HCT116 (cell line): ENCODE results near the gene HIBADH. TPM values are rescaled to one million over a fixed set of nuclear protein-coding genes. Genes with fewer than 3 reads are reported as not detected.

Experiments
- ATAC-seq: fragments of 200-7000 bp; cut with Tn5 transposase; 2 replicates; pipeline ENCODE4 v1.9.1; 2020; ENCODE audit warnings: mild to moderate bottlenecking, moderate library complexity
- BruUV-seq: library from RNA; stranded (reverse); fragments of 400-500 nt; replicated peaks from 2 replicates; lab custom pipeline; 2021; lab: Mats Ljungman, UMichigan
- CTCF ChIA-PET: fragments of 300-600 bp; sonication (Branson Sonifier 250); formaldehyde crosslinking; loops from one replicate; lab custom pipeline; 2021; ENCODE audit warnings: antibody characterized with exemption; lab: Charles Lee
- POLR2A ChIA-PET: fragments of 300-600, 350-600 bp; sonication (Branson Sonifier 250); formaldehyde crosslinking; loops from one replicate; lab custom pipeline; 2021; ENCODE audit warnings: antibody characterized with exemption; lab: Charles Lee
- RAD21 ChIA-PET, 2 experiments: fragments of 300-600 bp; sonication (Branson Sonifier 250); formaldehyde crosslinking; loops; one replicate each; lab custom pipeline; 2023; ENCODE audit warnings: low total read pairs in 2 of 2; ENCODE audit not compliant: uncharacterized antibody in 2 of 2, unreplicated experiment in 2 of 2, low non-redundant PET in 1 of 2; lab: Charles Lee
- DNase-seq: peaks from one replicate; pipeline ENCODE4 v3.0.0-alpha.2; 2010; ENCODE audit warnings: low read depth, low spot score
- H2AFZ ChIP-seq: fragments of 200-600 bp; shearing (Covaris generic), sonication (generic); 2 replicates; pipeline ENCODE4 v1.6.1; 2017; ENCODE audit warnings: low read depth, mixed run types, mixed read lengths, antibody characterized with exemption, low read length; ENCODE audit not compliant: poor library complexity, severe bottlenecking
- H3K27ac ChIP-seq: 2 replicates; pipeline ENCODE4 v1.5.1; 2012; ENCODE audit warnings: low read depth, low read length
- H3K27me3 ChIP-seq: fragments of 200-600 bp; sonication (generic); 2 replicates; pipeline ENCODE4 v1.6.1; 2016; ENCODE audit warnings: mixed run types, low read length, mixed read lengths; ENCODE audit not compliant: insufficient read depth
- H3K36me3 ChIP-seq, 2 experiments: fragments of 200-500 bp in 1 of 2; fragments of 200-600 bp in 1 of 2; sonication (Bioruptor generic) in 1 of 2; sonication (generic) in 1 of 2; 2 replicates each; pipeline versions ENCODE4 v1.5.1 to v1.6.1; 2014 to 2016; ENCODE audit warnings: low read length in 2 of 2, inconsistent platforms in 1 of 2, mixed read lengths in 1 of 2, mixed run types in 1 of 2; ENCODE audit not compliant: insufficient read depth in 2 of 2, control insufficient read depth in 1 of 2
- H3K4me1 ChIP-seq, 2 experiments: fragments of 200-600 bp in 1 of 2; sonication (generic) in 1 of 2; 2 replicates each; pipeline versions ENCODE4 v1.5.1 to v1.6.1; 2012 to 2017; ENCODE audit warnings: low read length in 2 of 2, inconsistent platforms in 1 of 2, mild to moderate bottlenecking in 1 of 2, mixed read lengths in 1 of 2, mixed run types in 1 of 2, moderate library complexity in 1 of 2; ENCODE audit not compliant: insufficient read depth in 2 of 2, control insufficient read depth in 1 of 2
- H3K4me2 ChIP-seq: fragments of 200-600 bp; sonication (generic); 2 replicates; pipeline ENCODE4 v1.6.1; 2017; ENCODE audit warnings: mixed run types, low read length, mixed read lengths
- H3K4me3 ChIP-seq, 2 experiments: fragments of 200-600 bp in 1 of 2; sonication (generic) in 1 of 2; replicated peaks in 1 of 2; 2 replicates each; pipeline ENCODE4 v1.5.1; 2011 to 2016; ENCODE audit warnings: low read length in 2 of 2, control low read depth in 1 of 2, low read depth in 1 of 2, mild to moderate bottlenecking in 1 of 2, mixed read lengths in 1 of 2, mixed run types in 1 of 2
- H3K79me2 ChIP-seq: fragments of 200-600 bp; sonication (generic); 2 replicates; pipeline ENCODE4 v1.6.1; 2017; ENCODE audit warnings: mild to moderate bottlenecking, mixed run types, low read length, moderate library complexity, mixed read lengths; ENCODE audit not compliant: insufficient read depth
- H3K9ac ChIP-seq: fragments of 200-600 bp; sonication (generic); 2 replicates; pipeline ENCODE4 v1.6.1; 2016; ENCODE audit warnings: low read length, mixed read lengths
- H3K9me2 ChIP-seq: fragments of 200-600 bp; sonication (generic), shearing (Covaris generic); 2 replicates; pipeline ENCODE4 v1.6.1; 2017; ENCODE audit warnings: mixed run types, mild to moderate bottlenecking, moderate library complexity; ENCODE audit not compliant: insufficient read depth
- H3K9me3 ChIP-seq, 2 experiments: fragments of 200-500 bp in 1 of 2; fragments of 200-600 bp in 1 of 2; sonication (Bioruptor generic) in 1 of 2; sonication (generic) in 1 of 2; 2 replicates each; pipeline ENCODE4 v1.6.1; 2014 to 2017; ENCODE audit warnings: low read length in 2 of 2, mixed read lengths in 2 of 2, inconsistent platforms in 1 of 2, low read depth in 1 of 2, mild to moderate bottlenecking in 1 of 2, mixed run types in 1 of 2, moderate library complexity in 1 of 2; ENCODE audit not compliant: control insufficient read depth in 1 of 2, insufficient read depth in 1 of 2
- H4K20me1 ChIP-seq: fragments of 200-600 bp; sonication (generic), shearing (Covaris generic); 2 replicates; pipeline ENCODE4 v1.6.1; 2017; ENCODE audit warnings: mixed run types, mild to moderate bottlenecking, moderate library complexity; ENCODE audit not compliant: insufficient read depth
- CBX3 ChIP-seq: IDR thresholded peaks from 2 replicates; pipeline ENCODE4 v1.6.1; 2012; ENCODE audit warnings: low read depth
- CEBPB ChIP-seq: IDR thresholded peaks from 2 replicates; pipeline ENCODE4 v1.6.1; 2012; ENCODE audit warnings: low read depth
- EGR1 ChIP-seq: IDR thresholded peaks from 2 replicates; pipeline ENCODE4 v1.6.1; 2012; ENCODE audit warnings: low read depth
- EZH2 ChIP-seq: fragments of 200-600 bp; sonication (generic); IDR thresholded peaks from 2 replicates; pipeline ENCODE4 v1.6.1; 2017; ENCODE audit warnings: antibody characterized with exemption, mixed run types
- FOSL1 ChIP-seq: IDR thresholded peaks from 2 replicates; pipeline ENCODE4 v1.6.1; 2012; ENCODE audit warnings: low read depth
- JUND ChIP-seq: IDR thresholded peaks from 2 replicates; pipeline ENCODE4 v1.6.1; 2012
- SIN3A ChIP-seq: IDR thresholded peaks from 2 replicates; pipeline ENCODE4 v1.6.1; 2012; ENCODE audit warnings: low read depth
- SP1 ChIP-seq: IDR thresholded peaks from 2 replicates; pipeline ENCODE4 v1.6.1; 2012; ENCODE audit warnings: low read depth
- SRF ChIP-seq: IDR thresholded peaks from 2 replicates; pipeline ENCODE4 v1.6.1; 2012; ENCODE audit warnings: low read depth
- TCF7L2 ChIP-seq: IDR thresholded peaks from 2 replicates; pipeline ENCODE4 v1.7.0; 2011; ENCODE audit warnings: borderline replicate concordance, inconsistent platforms; ENCODE audit not compliant: insufficient read depth, insufficient read length; ENCODE audit errors: extremely low read depth
- YY1 ChIP-seq: IDR thresholded peaks from 2 replicates; pipeline ENCODE4 v1.6.1; 2011; ENCODE audit warnings: low read length, low read depth, moderate library complexity, mild to moderate bottlenecking; ENCODE audit not compliant: insufficient replicate concordance; ENCODE audit errors: extremely low read depth
- ZFX ChIP-seq: fragments of 450-650 bp; IDR thresholded peaks from 2 replicates; pipeline ENCODE4 v1.6.1; 2017
- ZNF274 ChIP-seq: fragments of 200-500 bp; sonication (Bioruptor generic); IDR thresholded peaks from 2 replicates; pipeline ENCODE4 v1.6.1; 2014; ENCODE audit warnings: mild to moderate bottlenecking, low read depth, low read length, inconsistent platforms
- intact Hi-C: fragments of 100-400 bp; cut with micrococcal nuclease; formaldehyde crosslinking; loops from 2 replicates; pipeline ENCODE4 v1.10.0; 2022
- total RNA-seq: library from RNA; stranded (reverse); gene quantifications from one replicate; pipeline ENCODE4 v1.2.1, GENCODE V29; 2021; ENCODE audit not compliant: unreplicated experiment
- TF ChIP-seq, protein P1 (sequence below): IDR thresholded peaks from 2 replicates; pipeline ENCODE4 v1.6.1; 2012
- TF ChIP-seq, protein P2 (sequence below): IDR thresholded peaks from 2 replicates; pipeline ENCODE4 v1.6.1; 2012; ENCODE audit warnings: low read depth
- TF ChIP-seq, protein P3 (sequence below): IDR thresholded peaks from 2 replicates; pipeline ENCODE4 v1.6.1; 2012

The HIBADH gene
- total RNA-seq, 1 experiment from 2014 or later: 32.4 TPM

DNA sequence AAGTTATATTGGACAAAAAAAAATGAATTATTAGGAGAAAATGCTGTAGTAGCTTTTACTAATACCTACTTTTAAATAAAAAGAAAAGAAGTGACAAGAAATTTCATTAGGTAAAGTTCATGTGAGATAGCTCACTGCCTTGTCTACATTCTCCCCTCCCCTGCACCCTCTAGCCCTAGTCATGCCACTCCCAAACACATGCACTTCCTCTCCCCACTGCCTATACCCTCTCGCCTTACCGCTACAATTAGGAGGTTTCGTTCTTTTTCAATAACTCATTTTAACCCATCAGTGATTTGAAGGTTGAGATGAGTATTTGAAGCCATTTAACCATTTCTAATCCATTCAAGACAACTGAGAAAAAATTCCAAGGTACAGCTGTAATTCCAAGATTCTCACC, 75.3 kb downstream of the HIBADH start:
- H3K9ac ChIP-seq: no peak overlapping the region
- H3K36me3 ChIP-seq: no peaks in the 10 kb centered on the region
- H3K27me3 ChIP-seq: no peaks in the 10 kb centered on the region
- no peaks in the 10 kb centered on the region for H3K79me2 ChIP-seq
- no peaks in the 10 kb centered on the region for H3K9me3 ChIP-seq
- ATAC-seq (no peak), DNase-seq (no peak)
- H3K9me2 ChIP-seq: no peaks in the 10 kb centered on the region
- H3K4me3 ChIP-seq: no peak overlapping the region
- no peaks in the 10 kb centered on the region for H3K4me1 ChIP-seq
- H3K27ac ChIP-seq: no peak overlapping the region
- CTCF ChIA-PET: interaction anchor here (1.1 to 1.5 kb wide), 2 partner anchors 9 to 391 kb away, joined by 3 to 4 read pairs; no protein-coding TSS in a partner anchor
- intact Hi-C loops: loop anchor here (10.0 kb wide), 1 partner anchor 187 kb away; no protein-coding TSS in a partner anchor
- no peak for TF ChIP-seq JUND
- RAD21 ChIA-PET: no interaction called here
- BruUV-seq: no TSS peak
- POLR2A ChIA-PET: no interaction called here
- no peaks in the 10 kb centered on the region for H4K20me1 ChIP-seq
- H2AFZ ChIP-seq: no peak overlapping the region
- H3K4me2 ChIP-seq: no peak overlapping the region

DNA sequence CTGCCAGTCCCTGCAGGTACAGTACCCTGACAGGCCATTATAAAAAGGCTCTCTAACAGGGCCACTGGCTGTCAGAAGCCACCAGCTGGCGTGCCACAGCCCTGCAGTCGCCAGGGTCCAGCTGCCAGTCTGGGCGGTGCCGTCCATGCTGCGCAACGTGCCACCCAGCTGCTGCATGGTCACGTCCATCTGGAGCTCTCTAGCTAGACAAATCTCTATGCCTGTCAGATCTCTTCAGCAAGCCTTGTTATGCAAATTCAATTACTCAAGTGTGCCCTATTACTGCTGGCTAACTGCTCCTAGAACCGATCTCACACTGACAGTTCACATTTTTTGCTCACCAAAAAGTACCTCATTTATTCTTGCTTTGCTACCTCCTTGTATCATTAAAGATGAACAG, 75.9 kb downstream of the HIBADH start:
- ATAC-seq (no peak; the same call in 1 of the 2 replicates), DNase-seq (no peak)
- Histone ChIP-seq H3K36me3 (no peaks in the 10 kb centered on the region), H3K9me2 (no peaks in the 10 kb centered on the region), H3K9me3 (no peaks in the 10 kb centered on the region), H3K27me3 (no peaks in the 10 kb centered on the region), H3K79me2 (no peaks in the 10 kb centered on the region), H2AFZ (no peak overlapping the region), H3K4me3 (no peak overlapping the region), H3K4me1 (no peaks in the 10 kb centered on the region), H3K4me2 (no peak overlapping the region), H4K20me1 (no peaks in the 10 kb centered on the region), H3K27ac (no peak overlapping the region), H3K9ac (no peak overlapping the region)
- ChIA-PET CTCF (interaction anchor here (1.1 to 1.6 kb wide), 3 partner anchors 8 to 391 kb away, joined by 3 to 4 read pairs (median 3); no protein-coding TSS in a partner anchor), POLR2A (no interaction called here), RAD21 (no interaction called here)
- no TSS peak for BruUV-seq
- intact Hi-C loops: loop anchor here (10.0 kb wide), 1 partner anchor 188 kb away; no protein-coding TSS in a partner anchor
- TF ChIP-seq EZH2: no peak
- TF ChIP-seq, protein P1, sequence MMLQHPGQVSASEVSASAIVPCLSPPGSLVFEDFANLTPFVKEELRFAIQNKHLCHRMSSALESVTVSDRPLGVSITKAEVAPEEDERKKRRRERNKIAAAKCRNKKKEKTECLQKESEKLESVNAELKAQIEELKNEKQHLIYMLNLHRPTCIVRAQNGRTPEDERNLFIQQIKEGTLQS: no peak
- TF ChIP-seq SRF: no peak
- TF ChIP-seq TCF7L2: no peak
- TF ChIP-seq SIN3A: no peak
- TF ChIP-seq CBX3: no peak
- TF ChIP-seq SP1: no peak
- TF ChIP-seq YY1: no peak
- TF ChIP-seq, protein P2, sequence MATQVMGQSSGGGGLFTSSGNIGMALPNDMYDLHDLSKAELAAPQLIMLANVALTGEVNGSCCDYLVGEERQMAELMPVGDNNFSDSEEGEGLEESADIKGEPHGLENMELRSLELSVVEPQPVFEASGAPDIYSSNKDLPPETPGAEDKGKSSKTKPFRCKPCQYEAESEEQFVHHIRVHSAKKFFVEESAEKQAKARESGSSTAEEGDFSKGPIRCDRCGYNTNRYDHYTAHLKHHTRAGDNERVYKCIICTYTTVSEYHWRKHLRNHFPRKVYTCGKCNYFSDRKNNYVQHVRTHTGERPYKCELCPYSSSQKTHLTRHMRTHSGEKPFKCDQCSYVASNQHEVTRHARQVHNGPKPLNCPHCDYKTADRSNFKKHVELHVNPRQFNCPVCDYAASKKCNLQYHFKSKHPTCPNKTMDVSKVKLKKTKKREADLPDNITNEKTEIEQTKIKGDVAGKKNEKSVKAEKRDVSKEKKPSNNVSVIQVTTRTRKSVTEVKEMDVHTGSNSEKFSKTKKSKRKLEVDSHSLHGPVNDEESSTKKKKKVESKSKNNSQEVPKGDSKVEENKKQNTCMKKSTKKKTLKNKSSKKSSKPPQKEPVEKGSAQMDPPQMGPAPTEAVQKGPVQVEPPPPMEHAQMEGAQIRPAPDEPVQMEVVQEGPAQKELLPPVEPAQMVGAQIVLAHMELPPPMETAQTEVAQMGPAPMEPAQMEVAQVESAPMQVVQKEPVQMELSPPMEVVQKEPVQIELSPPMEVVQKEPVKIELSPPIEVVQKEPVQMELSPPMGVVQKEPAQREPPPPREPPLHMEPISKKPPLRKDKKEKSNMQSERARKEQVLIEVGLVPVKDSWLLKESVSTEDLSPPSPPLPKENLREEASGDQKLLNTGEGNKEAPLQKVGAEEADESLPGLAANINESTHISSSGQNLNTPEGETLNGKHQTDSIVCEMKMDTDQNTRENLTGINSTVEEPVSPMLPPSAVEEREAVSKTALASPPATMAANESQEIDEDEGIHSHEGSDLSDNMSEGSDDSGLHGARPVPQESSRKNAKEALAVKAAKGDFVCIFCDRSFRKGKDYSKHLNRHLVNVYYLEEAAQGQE: no peak
- TF ChIP-seq, protein P3, sequence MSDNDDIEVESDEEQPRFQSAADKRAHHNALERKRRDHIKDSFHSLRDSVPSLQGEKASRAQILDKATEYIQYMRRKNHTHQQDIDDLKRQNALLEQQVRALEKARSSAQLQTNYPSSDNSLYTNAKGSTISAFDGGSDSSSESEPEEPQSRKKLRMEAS: no peak
- no peak for TF ChIP-seq CEBPB
- TF ChIP-seq JUND: no peak
- no peak for TF ChIP-seq ZNF274
- no peak for TF ChIP-seq FOSL1
- TF ChIP-seq EGR1: no peak
- no peak for TF ChIP-seq ZFX
